Fibroblast of peridontal ligament (primary cell): ENCODE measurements around the gene FGF18.
"Not testable (repeated sequence)": the region's sequence is repeated elsewhere in the genome, so short reads cannot be mapped to it uniquely, and the experiment has no call there.

Source experiments
- DNase-seq: peaks from one replicate; pipeline ENCODE4 v3.0.0-alpha.2; 2010; ENCODE audit errors: extremely low read depth

Gene FGF18

GRCh38 chr5:171400169-171400568, 19.3 kb upstream of the FGF18 start:
- no peak for DNase-seq

- no peak for DNase-seq
These were observed 18.1 kb upstream of the FGF18 start for GRCh38 chr5:171401167-171401947.

GRCh38 chr5:171402751-171403150, 16.7 kb upstream of the FGF18 start:
- DNase-seq: not testable (repeated sequence)

GRCh38 chr5:171405615-171406014, 13.8 kb upstream of the FGF18 start:
- peak; percentile 58 for DNase-seq

- DNase-seq: no peak
These were observed 12.2 kb upstream of the FGF18 start for GRCh38 chr5:171407234-171407633.

GRCh38 chr5:171409164-171410136, 10.0 kb upstream of the FGF18 start:
- no peak for DNase-seq

- no peak for DNase-seq
These were observed 9.3 kb upstream of the FGF18 start for GRCh38 chr5:171410181-171410580.

GRCh38 chr5:171412186-171412585, 7.3 kb upstream of the FGF18 start:
- DNase-seq: no peak

- DNase-seq: no peak
These were observed 6.1 kb upstream of the FGF18 start for GRCh38 chr5:171413153-171413910.

GRCh38 chr5:171413993-171414392, 5.5 kb upstream of the FGF18 start:
- not testable (repeated sequence) for DNase-seq

- DNase-seq: peak; percentile 75
These were observed 4.2 kb upstream of the FGF18 start for GRCh38 chr5:171415115-171415730.

GRCh38 chr5:171416160-171417049, 3.0 kb upstream of the FGF18 start:
- DNase-seq: no peak

GRCh38 chr5:171418316-171418981, 998 bp upstream of the FGF18 start:
- DNase-seq: peak; percentile 80

- DNase-seq: no peak
These were observed 412 bp downstream of the FGF18 start for GRCh38 chr5:171419688-171420430.

- DNase-seq: peak; percentile 90
These were observed 1.2 kb downstream of the FGF18 start for GRCh38 chr5:171420431-171421241.

GRCh38 chr5:171421331-171422262, 2.1 kb downstream of the FGF18 start:
- no peak for DNase-seq

- DNase-seq: no peak
These were observed 3.0 kb downstream of the FGF18 start for GRCh38 chr5:171422495-171422894.
